WTC11 (cell line): ENCODE measurements around the gene TRIP12. TPM values are rescaled to one million over a fixed set of nuclear protein-coding genes. Genes with fewer than 3 reads are reported as not detected.

Experiments
- ATAC-seq: fragments of 200-7000 bp; cut with Tn5 transposase; 2 replicates; pipeline ENCODE4 v1.10.0; 2021; ENCODE audit warnings: mild to moderate bottlenecking, moderate library complexity
- CTCF ChIA-PET: fragments of 300-600 bp; sonication (Branson Sonifier 250); formaldehyde crosslinking; loops from one replicate; lab custom pipeline; 2021; ENCODE audit warnings: antibody characterized with exemption; lab: Charles Lee
- POLR2A ChIA-PET: fragments of 350-600 bp; sonication (Branson Sonifier 250); formaldehyde crosslinking; loops from one replicate; lab custom pipeline; 2021; ENCODE audit warnings: antibody characterized with exemption; lab: Charles Lee
- DNase-seq: peaks from one replicate; pipeline ENCODE4 v3.0.0; 2021; ENCODE audit warnings: low spot score
- H3K27ac Mint-ChIP-seq: 2 replicates; pipeline ENCODE4 v1.8.0; 2021; ENCODE audit warnings: mixed read lengths
- H3K27me3 Mint-ChIP-seq: 2 replicates; pipeline ENCODE4 v1.8.0; 2021; ENCODE audit warnings: low read depth, mild to moderate bottlenecking, moderate library complexity, mixed read lengths
- H3K36me3 Mint-ChIP-seq: 2 replicates; pipeline ENCODE4 v1.8.0; 2021; ENCODE audit warnings: mixed read lengths
- H3K4me1 Mint-ChIP-seq: 2 replicates; pipeline ENCODE4 v1.8.0; 2022; ENCODE audit warnings: mixed read lengths
- H3K4me3 Mint-ChIP-seq: 2 replicates; pipeline ENCODE4 v1.8.0; 2021; ENCODE audit warnings: mild to moderate bottlenecking, moderate library complexity, mixed read lengths
- H3K9me3 Mint-ChIP-seq: 2 replicates; pipeline ENCODE4 v1.8.0; 2021; ENCODE audit warnings: mixed read lengths
- ATF6 ChIP-seq: sonication (generic); formaldehyde crosslinking; IDR thresholded peaks from 2 replicates; pipeline ENCODE4 v1.8.1; 2023; ENCODE audit warnings: mild to moderate bottlenecking, missing genetic modification reagents
- E2F1 ChIP-seq: sonication (generic); formaldehyde crosslinking; IDR thresholded peaks from 2 replicates; pipeline ENCODE4 v1.8.0; 2022; ENCODE audit warnings: mild to moderate bottlenecking, missing genetic modification reagents
- E2F5 ChIP-seq: sonication (generic); formaldehyde crosslinking; IDR thresholded peaks from 2 replicates; pipeline ENCODE4 v1.8.1; 2022; ENCODE audit warnings: mild to moderate bottlenecking, moderate library complexity, missing genetic modification reagents
- ELF4 ChIP-seq: sonication (generic); formaldehyde crosslinking; IDR thresholded peaks from 2 replicates; pipeline ENCODE4 v1.8.1; 2022; ENCODE audit warnings: low read depth, mild to moderate bottlenecking, moderate library complexity, missing genetic modification reagents
- ESRRA ChIP-seq: sonication (generic); formaldehyde crosslinking; IDR thresholded peaks from 2 replicates; pipeline ENCODE4 v1.8.1; 2022; ENCODE audit warnings: mild to moderate bottlenecking, missing genetic modification reagents, borderline replicate concordance
- GABPB1 ChIP-seq: sonication (generic); formaldehyde crosslinking; IDR thresholded peaks from 2 replicates; pipeline ENCODE4 v1.8.1; 2023; ENCODE audit warnings: mild to moderate bottlenecking, missing genetic modification reagents
- IRF1 ChIP-seq: sonication (generic); formaldehyde crosslinking; IDR thresholded peaks from 2 replicates; pipeline ENCODE4 v1.8.0; 2023; ENCODE audit warnings: missing genetic modification reagents
- MLX ChIP-seq: sonication (generic); formaldehyde crosslinking; IDR thresholded peaks from 2 replicates; pipeline ENCODE4 v1.8.1; 2023; ENCODE audit warnings: mild to moderate bottlenecking, missing genetic modification reagents, moderate library complexity
- NFYB ChIP-seq: sonication (generic); formaldehyde crosslinking; conservative IDR thresholded peaks from 2 replicates; pipeline ENCODE4 v1.8.0; 2022; ENCODE audit warnings: low read depth, missing genetic modification reagents
- NR1H2 ChIP-seq: sonication (generic); formaldehyde crosslinking; IDR thresholded peaks from 2 replicates; pipeline ENCODE4 v1.9.0; 2021; ENCODE audit warnings: mild to moderate bottlenecking, moderate library complexity, missing genetic modification reagents
- NR2C2 ChIP-seq: sonication (generic); formaldehyde crosslinking; IDR thresholded peaks from 2 replicates; pipeline ENCODE4 v1.8.0; 2022; ENCODE audit warnings: mild to moderate bottlenecking, missing genetic modification reagents
- SMAD3 ChIP-seq: sonication (generic); formaldehyde crosslinking; IDR thresholded peaks from 2 replicates; pipeline ENCODE4 v1.8.0; 2022; ENCODE audit warnings: missing genetic modification reagents, mild to moderate bottlenecking, borderline replicate concordance
- SOX15 ChIP-seq: fragments of 250-450 bp; sonication (Bioruptor Pico); IDR thresholded peaks from 2 replicates; pipeline ENCODE4 v1.9.0; 2021; ENCODE audit warnings: mild to moderate bottlenecking
- TP53 ChIP-seq: sonication (generic); formaldehyde crosslinking; IDR thresholded peaks from 2 replicates; pipeline ENCODE4 v1.8.1; 2023; ENCODE audit warnings: mild to moderate bottlenecking, missing genetic modification reagents
- ZBTB43 ChIP-seq: sonication (generic); formaldehyde crosslinking; IDR thresholded peaks from 2 replicates; pipeline ENCODE4 v1.8.1; 2023; ENCODE audit warnings: mild to moderate bottlenecking, missing genetic modification reagents
- ZNF121 ChIP-seq: sonication (generic); formaldehyde crosslinking; IDR thresholded peaks from 2 replicates; pipeline ENCODE4 v1.8.0; 2023; ENCODE audit warnings: missing genetic modification reagents
- ZNF219 ChIP-seq: sonication (generic); formaldehyde crosslinking; IDR thresholded peaks from 2 replicates; pipeline ENCODE4 v1.8.0; 2023; ENCODE audit warnings: missing genetic modification reagents, mild to moderate bottlenecking, borderline replicate concordance
- ZNF416 ChIP-seq: fragments of 250-450 bp; sonication (Bioruptor Pico); IDR thresholded peaks from 2 replicates; pipeline ENCODE4 v1.9.0; 2021; ENCODE audit warnings: mild to moderate bottlenecking, inconsistent platforms
- total RNA-seq: library from RNA; stranded (reverse); gene quantifications from 3 replicates; pipeline ENCODE4 v1.2.3, GENCODE V29; 2021
- TF ChIP-seq, protein P1 (sequence below): fragments of 250-450 bp; sonication (Bioruptor Pico); IDR thresholded peaks from 2 replicates; pipeline ENCODE4 v1.8.0; 2021; ENCODE audit warnings: mild to moderate bottlenecking
- TF ChIP-seq, protein P2 (sequence below): sonication (generic); formaldehyde crosslinking; IDR thresholded peaks from 2 replicates; pipeline ENCODE4 v1.8.0; 2022; ENCODE audit warnings: mild to moderate bottlenecking, missing genetic modification reagents
- TF ChIP-seq, protein P3 (sequence below): sonication (generic); formaldehyde crosslinking; IDR thresholded peaks from 2 replicates; pipeline ENCODE4 v1.8.1; 2023; ENCODE audit warnings: mild to moderate bottlenecking, missing genetic modification reagents, borderline replicate concordance
- TF ChIP-seq, protein P4 (sequence below): sonication (generic); formaldehyde crosslinking; IDR thresholded peaks from 2 replicates; pipeline ENCODE4 v1.8.1; 2022; ENCODE audit warnings: mild to moderate bottlenecking, missing genetic modification reagents, moderate library complexity, borderline replicate concordance

The TRIP12 gene
- total RNA-seq, 1 experiment from 2014 or later, result 149 TPM

- ChIA-PET CTCF (interaction anchor here (2.0 kb wide), 1 partner anchor 12 kb away, joined by 10 read pairs; no protein-coding TSS in a partner anchor), POLR2A (no interaction called here)
- peak within 1 kb of the TSS; percentile 97 for H3K4me3 Mint-ChIP-seq
- peaks cover 11% of the 10 kb centered on the region for H3K4me1 Mint-ChIP-seq
- peak within 1 kb of the TSS; percentile 96 for H3K27ac Mint-ChIP-seq
- ATAC-seq (peak; percentile 65), DNase-seq (peak; percentile 88)
- no peaks in the 10 kb centered on the region for H3K9me3 Mint-ChIP-seq
- peaks cover 4% of the 10 kb centered on the region for H3K36me3 Mint-ChIP-seq
- no peaks in the 10 kb centered on the region for H3K27me3 Mint-ChIP-seq
- TF ChIP-seq SOX15 (CRISPR knock-in tag), result no peak
- TF ChIP-seq ZNF416 (CRISPR knock-in tag), result no peak
- no peak for TF ChIP-seq ELF4 (CRISPR knock-in tag)
- TF ChIP-seq ATF6 (CRISPR knock-in tag), result no peak
- TF ChIP-seq NR1H2 (CRISPR knock-in tag), result 0 out of 2 replicates have a peak, but pooled peaks have one; percentile 39
- no peak for TF ChIP-seq SMAD3 (CRISPR knock-in tag)
- no peak for TF ChIP-seq ZBTB43 (CRISPR knock-in tag)
- no peak for TF ChIP-seq ZNF121 (CRISPR knock-in tag)
- TF ChIP-seq, protein P1, sequence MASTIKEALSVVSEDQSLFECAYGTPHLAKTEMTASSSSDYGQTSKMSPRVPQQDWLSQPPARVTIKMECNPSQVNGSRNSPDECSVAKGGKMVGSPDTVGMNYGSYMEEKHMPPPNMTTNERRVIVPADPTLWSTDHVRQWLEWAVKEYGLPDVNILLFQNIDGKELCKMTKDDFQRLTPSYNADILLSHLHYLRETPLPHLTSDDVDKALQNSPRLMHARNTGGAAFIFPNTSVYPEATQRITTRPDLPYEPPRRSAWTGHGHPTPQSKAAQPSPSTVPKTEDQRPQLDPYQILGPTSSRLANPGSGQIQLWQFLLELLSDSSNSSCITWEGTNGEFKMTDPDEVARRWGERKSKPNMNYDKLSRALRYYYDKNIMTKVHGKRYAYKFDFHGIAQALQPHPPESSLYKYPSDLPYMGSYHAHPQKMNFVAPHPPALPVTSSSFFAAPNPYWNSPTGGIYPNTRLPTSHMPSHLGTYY (CRISPR knock-in tag), result no peak
- TF ChIP-seq, protein P2, sequence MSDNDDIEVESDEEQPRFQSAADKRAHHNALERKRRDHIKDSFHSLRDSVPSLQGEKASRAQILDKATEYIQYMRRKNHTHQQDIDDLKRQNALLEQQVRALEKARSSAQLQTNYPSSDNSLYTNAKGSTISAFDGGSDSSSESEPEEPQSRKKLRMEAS (CRISPR knock-in tag), result peak; percentile 68
- TF ChIP-seq NFYB (CRISPR knock-in tag), result no peak
- no peak for TF ChIP-seq IRF1 (CRISPR knock-in tag)
- TF ChIP-seq, protein P3, sequence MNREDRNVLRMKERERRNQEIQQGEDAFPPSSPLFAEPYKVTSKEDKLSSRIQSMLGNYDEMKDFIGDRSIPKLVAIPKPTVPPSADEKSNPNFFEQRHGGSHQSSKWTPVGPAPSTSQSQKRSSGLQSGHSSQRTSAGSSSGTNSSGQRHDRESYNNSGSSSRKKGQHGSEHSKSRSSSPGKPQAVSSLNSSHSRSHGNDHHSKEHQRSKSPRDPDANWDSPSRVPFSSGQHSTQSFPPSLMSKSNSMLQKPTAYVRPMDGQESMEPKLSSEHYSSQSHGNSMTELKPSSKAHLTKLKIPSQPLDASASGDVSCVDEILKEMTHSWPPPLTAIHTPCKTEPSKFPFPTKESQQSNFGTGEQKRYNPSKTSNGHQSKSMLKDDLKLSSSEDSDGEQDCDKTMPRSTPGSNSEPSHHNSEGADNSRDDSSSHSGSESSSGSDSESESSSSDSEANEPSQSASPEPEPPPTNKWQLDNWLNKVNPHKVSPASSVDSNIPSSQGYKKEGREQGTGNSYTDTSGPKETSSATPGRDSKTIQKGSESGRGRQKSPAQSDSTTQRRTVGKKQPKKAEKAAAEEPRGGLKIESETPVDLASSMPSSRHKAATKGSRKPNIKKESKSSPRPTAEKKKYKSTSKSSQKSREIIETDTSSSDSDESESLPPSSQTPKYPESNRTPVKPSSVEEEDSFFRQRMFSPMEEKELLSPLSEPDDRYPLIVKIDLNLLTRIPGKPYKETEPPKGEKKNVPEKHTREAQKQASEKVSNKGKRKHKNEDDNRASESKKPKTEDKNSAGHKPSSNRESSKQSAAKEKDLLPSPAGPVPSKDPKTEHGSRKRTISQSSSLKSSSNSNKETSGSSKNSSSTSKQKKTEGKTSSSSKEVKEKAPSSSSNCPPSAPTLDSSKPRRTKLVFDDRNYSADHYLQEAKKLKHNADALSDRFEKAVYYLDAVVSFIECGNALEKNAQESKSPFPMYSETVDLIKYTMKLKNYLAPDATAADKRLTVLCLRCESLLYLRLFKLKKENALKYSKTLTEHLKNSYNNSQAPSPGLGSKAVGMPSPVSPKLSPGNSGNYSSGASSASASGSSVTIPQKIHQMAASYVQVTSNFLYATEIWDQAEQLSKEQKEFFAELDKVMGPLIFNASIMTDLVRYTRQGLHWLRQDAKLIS, result 0 out of 2 replicates have a peak, but pooled peaks have one; percentile 69
- TF ChIP-seq E2F1 (CRISPR knock-in tag), result 0 out of 2 replicates have a peak, but pooled peaks have one; percentile 41
- TF ChIP-seq GABPB1 (CRISPR knock-in tag), result 0 out of 2 replicates have a peak, but pooled peaks have one; percentile 35
- TF ChIP-seq MLX (CRISPR knock-in tag), result no peak
- no peak for TF ChIP-seq ZNF219
- 0 out of 2 replicates have a peak, but pooled peaks have one; percentile 56 for TF ChIP-seq NR2C2 (CRISPR knock-in tag)
- 0 out of 2 replicates have a peak, but pooled peaks have one; percentile 50 for TF ChIP-seq ESRRA
- TF ChIP-seq, protein P4, sequence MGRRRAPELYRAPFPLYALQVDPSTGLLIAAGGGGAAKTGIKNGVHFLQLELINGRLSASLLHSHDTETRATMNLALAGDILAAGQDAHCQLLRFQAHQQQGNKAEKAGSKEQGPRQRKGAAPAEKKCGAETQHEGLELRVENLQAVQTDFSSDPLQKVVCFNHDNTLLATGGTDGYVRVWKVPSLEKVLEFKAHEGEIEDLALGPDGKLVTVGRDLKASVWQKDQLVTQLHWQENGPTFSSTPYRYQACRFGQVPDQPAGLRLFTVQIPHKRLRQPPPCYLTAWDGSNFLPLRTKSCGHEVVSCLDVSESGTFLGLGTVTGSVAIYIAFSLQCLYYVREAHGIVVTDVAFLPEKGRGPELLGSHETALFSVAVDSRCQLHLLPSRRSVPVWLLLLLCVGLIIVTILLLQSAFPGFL (CRISPR knock-in tag), result no peak
- no peak for TF ChIP-seq TP53
- 0 out of 2 replicates have a peak, but pooled peaks have one; percentile 45 for TF ChIP-seq E2F5
Observed at GRCh38 chr2:229922449-229923386, 909 bp upstream of the TRIP12 start, which contains the start of gene FBXO36. Gene FBXO36 (plus strand): TSS chr2:229922503. CDS start chr2:229922514, 11 bp downstream.
